Spleen (tissue), 11 donors: ENCODE results near the gene DICER1. TPM values are rescaled to one million over a fixed set of nuclear protein-coding genes. Genes with fewer than 3 reads are reported as not detected.
A peak's percentile ranks its signal among the peaks of the same experiment; 100 is the strongest.

Experiments
- DNase-seq: peaks from one replicate; pipeline ENCODE4 v3.0.0-alpha.2; 2020
- H3K27ac ChIP-seq, 8 donors: fragments of 200-600 bp; sonication (generic) in 7 of 8; 1 replicate in 4 of 8; 2 replicates in 4 of 8; pipeline versions ENCODE4 v1.5.0 to v1.8.0; 2016 to 2021; ENCODE audit warnings: inconsistent platforms in 4 of 8, mild to moderate bottlenecking in 4 of 8, moderate library complexity in 1 of 8
- H3K27me3 ChIP-seq, 7 donors: fragments of 200-600 bp; sonication (generic) in 6 of 7; replicated peaks in 1 of 7; 1 replicate in 4 of 7; 2 replicates in 3 of 7; pipeline versions ENCODE4 v1.5.0 to v1.8.0; 2016 to 2021; ENCODE audit warnings: inconsistent platforms in 3 of 7, mild to moderate bottlenecking in 1 of 7
- H3K36me3 ChIP-seq, 6 donors: fragments of 200-600 bp; sonication (generic) in 5 of 6; 1 replicate in 4 of 6; 2 replicates in 2 of 6; pipeline versions ENCODE4 v1.5.0 to v1.8.0; 2016 to 2021; ENCODE audit warnings: inconsistent platforms in 2 of 6
- H3K4me1 ChIP-seq, 6 donors: fragments of 200-600 bp; sonication (generic) in 5 of 6; 1 replicate in 3 of 6; 2 replicates in 3 of 6; pipeline versions ENCODE4 v1.5.0 to v1.8.0; 2016 to 2021; ENCODE audit warnings: inconsistent platforms in 3 of 6
- H3K4me3 ChIP-seq, 8 donors: fragments of 200-600 bp; sonication (generic) in 7 of 8; 1 replicate in 4 of 8; 2 replicates in 4 of 8; pipeline versions ENCODE4 v1.5.0 to v1.8.0; 2016 to 2021; ENCODE audit warnings: inconsistent platforms in 4 of 8, mild to moderate bottlenecking in 4 of 8, moderate library complexity in 2 of 8
- H3K9me3 ChIP-seq, 8 donors: fragments of 200-600 bp; sonication (generic) in 7 of 8; 1 replicate in 4 of 8; 2 replicates in 4 of 8; pipeline versions ENCODE4 v1.5.0 to v1.8.0; 2016 to 2021; ENCODE audit warnings: inconsistent platforms in 4 of 8
- CTCF ChIP-seq, 11 experiments: fragments of 200-600 bp in 7 of 11; fragments of 450-650 bp in 4 of 11; sonication (generic) in 4 of 11; IDR thresholded peaks in 8 of 11; conservative IDR thresholded peaks in 3 of 11; 1 replicate in 7 of 11; 2 replicates in 4 of 11; pipeline versions ENCODE4 v1.4.0 to v1.8.0; 2016 to 2021; ENCODE audit warnings: antibody characterized with exemption in 11 of 11, inconsistent platforms in 4 of 11, mild to moderate bottlenecking in 1 of 11
- POLR2A ChIP-seq, 3 donors: fragments of 450-650 bp; IDR thresholded peaks; one replicate each; pipeline ENCODE4 v1.5.1; 2017; ENCODE audit warnings: antibody characterized with exemption in 3 of 3, mild to moderate bottlenecking in 1 of 3
- POLR2AphosphoS5 ChIP-seq, 3 donors: sonication (generic); formaldehyde crosslinking; IDR thresholded peaks; one replicate each; pipeline ENCODE4 v1.5.1; 2017; ENCODE audit warnings: antibody characterized with exemption in 3 of 3
- WGBS, 5 donors: extraction: QIAGEN DNeasy Blood & Tissue Kit in 3 of 5; methylation state at CpG; one replicate each; pipeline versions ENCODE4 v1.1.5 to v1.1.7; 2013 to 2018; 5-methylcytosine and 5-hydroxymethylcytosine counted together
- intact Hi-C: fragments of 100-400 bp; cut with DNase I; formaldehyde crosslinking; loops from one replicate; pipeline ENCODE4 v1.15.0; 2023; ENCODE audit warnings: low total_unique reads
- polyA plus RNA-seq, 3 donors: library from polyadenylated mRNA; stranded (reverse); fragments of 200-250 nt; gene quantifications; one replicate each; pipeline ENCODE4 v1.2.1, GENCODE V29; 2013
- total RNA-seq, 7 donors: library from RNA; depleted of rRNA in 3 of 7; stranded (reverse); fragments of >200 nt in 3 of 7; fragmentation: NEBNext Ultra II Directional in 4 of 7; extraction: Animal tissue kit (Norgen Biotek cat#: 25700) in 4 of 7; gene quantifications; one replicate each; pipeline versions ENCODE4 v1.1.0 to v1.2.1, GENCODE V29; 2016 to 2021
- donor health status: healthy with polysubstance abuse.
- donor health status: DM: no; HTN: no; CAD: no; lungs with moderate emphysema.
- donor health status: DM: no; HTN: no; CAD: no.
- donor health status: Bipolar disorder and iron deficiency.
- donor health status: healthy.
- donor health status: DM: no; HTN: no; CAD: no.
- donor health status: DM: yes; HTN: yes; CAD: no.

DICER1 gene
- total and polyA plus RNA-seq, 10 donors = 7.1 to 124 (median 73.5) TPM

DNA sequence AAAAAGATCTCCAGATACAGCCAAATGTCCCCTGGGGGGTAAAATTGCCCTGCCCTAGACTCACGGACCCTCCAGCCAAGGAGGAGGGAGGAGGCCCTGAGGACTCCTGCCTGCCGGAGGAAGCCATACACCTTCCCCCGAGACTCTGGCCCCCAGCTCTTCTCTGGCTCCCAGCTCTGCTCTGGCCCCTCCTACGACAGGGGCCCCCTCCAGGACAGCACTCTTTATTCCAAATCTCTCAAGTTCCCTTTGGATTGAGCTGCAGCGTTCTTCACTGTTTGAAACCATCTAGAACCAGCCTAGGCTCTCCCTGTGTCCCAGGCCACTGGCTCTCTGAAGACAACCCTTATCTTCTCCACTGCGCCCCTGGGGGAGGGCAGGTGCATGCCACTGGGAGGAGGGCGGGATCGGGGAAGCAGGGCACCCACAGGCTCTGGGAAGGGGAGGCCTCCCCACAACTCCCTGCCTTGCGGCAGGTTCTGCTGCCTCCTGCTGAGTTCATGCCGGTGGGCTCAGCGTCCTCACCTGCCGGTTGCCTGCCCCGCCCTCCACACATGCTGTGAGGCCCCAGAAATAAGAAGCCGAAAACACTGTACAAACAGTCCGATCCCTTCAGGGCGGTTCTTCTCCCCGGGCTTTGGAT is 112.7 kb downstream of the DICER1 start:
- Histone ChIP-seq H3K36me3 (no peaks in the 10 kb centered on the region), H3K27ac (no peak overlapping the region), H3K4me3 (no peak overlapping the region), H3K27me3 (peaks cover 0 to 62% (median 0%) of the 10 kb centered on the region in 7 donors), H3K4me1 (no peaks in the 10 kb centered on the region), H3K9me3 (no peaks in the 10 kb centered on the region)
- TF ChIP-seq POLR2A (IDR thresholded peaks at IDR 0.05) (no peak), CTCF (IDR thresholded peaks at IDR 0.05 in 8 of 11, conservative IDR thresholded peaks at IDR 0.05 in 3 of 11) (no peak), POLR2AphosphoS5 (IDR thresholded peaks at IDR 0.05) (no peak)
- DNase-seq = peak; percentile 56
- intact Hi-C loops = no loop called here
- WGBS, 5 donors = 76 to 88% (median 80%) methylated on average over 17 of the region's 17 CpGs

- intact Hi-C loops = no loop called here
- DNase-seq = peak; percentile 28
- peaks cover 0 to 62% (median 0%) of the 10 kb centered on the region in 7 donors for H3K27me3 ChIP-seq
- 65 to 73% (median 69%) methylated on average over 14 to 17 of the region's 17 CpGs for WGBS, 5 donors
- no peaks in the 10 kb centered on the region for H3K9me3 ChIP-seq
- TF ChIP-seq POLR2AphosphoS5 (IDR thresholded peaks at IDR 0.05) = no peak
- TF ChIP-seq CTCF (IDR thresholded peaks at IDR 0.05 in 8 of 11, conservative IDR thresholded peaks at IDR 0.05 in 3 of 11) = no peak
- H3K36me3 ChIP-seq = no peaks in the 10 kb centered on the region
- no peaks in the 10 kb centered on the region for H3K4me1 ChIP-seq
- H3K4me3 ChIP-seq = no peak overlapping the region
- no peak overlapping the region for H3K27ac ChIP-seq
These were observed 113.4 kb downstream of the DICER1 start for GRCh38 chr14:95043732-95044462.

GRCh38 chr14:95043314-95043713 is 114.0 kb downstream of the DICER1 start:
- no peak overlapping the region for H3K27ac ChIP-seq
- no peaks in the 10 kb centered on the region for H3K36me3 ChIP-seq
- no peak overlapping the region for H3K4me3 ChIP-seq
- TF ChIP-seq POLR2A (IDR thresholded peaks at IDR 0.05) (no peak), CTCF (IDR thresholded peaks at IDR 0.05 in 8 of 11, conservative IDR thresholded peaks at IDR 0.05 in 3 of 11) (no peak), POLR2AphosphoS5 (IDR thresholded peaks at IDR 0.05) (no peak)
- H3K9me3 ChIP-seq = no peaks in the 10 kb centered on the region
- peak; percentile 47 for DNase-seq
- 79 to 91% (median 83%) methylated on average over 5 to 6 of the region's 6 CpGs for WGBS, 5 donors
- no peaks in the 10 kb centered on the region for H3K4me1 ChIP-seq
- intact Hi-C loops = no loop called here
- H3K27me3 ChIP-seq = peaks cover 0 to 59% (median 0%) of the 10 kb centered on the region in 7 donors

DNA sequence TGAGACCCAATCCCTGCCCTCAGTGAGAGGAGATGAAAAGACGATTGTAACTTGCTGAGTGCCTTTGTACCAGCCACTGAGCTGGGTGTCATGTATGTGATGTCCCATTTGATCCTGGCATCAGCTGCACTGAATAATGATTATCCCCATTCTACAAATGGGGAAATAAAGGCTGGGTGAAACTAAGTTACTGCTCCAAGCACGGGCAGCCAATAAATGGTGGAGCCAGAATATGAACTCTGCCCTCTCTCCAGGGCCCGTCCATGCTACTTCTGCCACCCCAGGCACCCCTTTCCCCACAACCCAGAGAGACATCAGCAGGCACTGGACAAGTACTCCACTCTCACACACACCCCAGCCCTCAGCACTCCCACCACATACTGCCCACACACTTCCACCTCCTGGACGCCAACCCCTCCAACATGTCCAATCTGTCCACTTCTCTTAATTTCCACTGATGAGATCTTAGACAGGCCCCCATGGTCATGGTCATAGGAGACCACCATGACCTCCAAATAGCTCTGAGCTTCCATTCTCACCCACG is 115.8 kb downstream of the DICER1 start:
- H3K27ac ChIP-seq = no peak overlapping the region
- H3K4me1 ChIP-seq = no peaks in the 10 kb centered on the region
- H3K27me3 ChIP-seq = peaks cover 0 to 46% (median 0%) of the 10 kb centered on the region in 7 donors
- intact Hi-C loops = no loop called here
- WGBS, 5 donors = 79 to 86% (median 80%) methylated on average over 5 of the region's 5 CpGs
- no peak overlapping the region for H3K4me3 ChIP-seq
- DNase-seq = no peak
- no peak for TF ChIP-seq CTCF (IDR thresholded peaks at IDR 0.05 in 8 of 11, conservative IDR thresholded peaks at IDR 0.05 in 3 of 11)
- TF ChIP-seq POLR2A (IDR thresholded peaks at IDR 0.05) = no peak
- no peak for TF ChIP-seq POLR2AphosphoS5 (IDR thresholded peaks at IDR 0.05)
- H3K9me3 ChIP-seq = no peaks in the 10 kb centered on the region
- no peaks in the 10 kb centered on the region for H3K36me3 ChIP-seq
